ENCODE data around the gene NOP14.

DNA sequence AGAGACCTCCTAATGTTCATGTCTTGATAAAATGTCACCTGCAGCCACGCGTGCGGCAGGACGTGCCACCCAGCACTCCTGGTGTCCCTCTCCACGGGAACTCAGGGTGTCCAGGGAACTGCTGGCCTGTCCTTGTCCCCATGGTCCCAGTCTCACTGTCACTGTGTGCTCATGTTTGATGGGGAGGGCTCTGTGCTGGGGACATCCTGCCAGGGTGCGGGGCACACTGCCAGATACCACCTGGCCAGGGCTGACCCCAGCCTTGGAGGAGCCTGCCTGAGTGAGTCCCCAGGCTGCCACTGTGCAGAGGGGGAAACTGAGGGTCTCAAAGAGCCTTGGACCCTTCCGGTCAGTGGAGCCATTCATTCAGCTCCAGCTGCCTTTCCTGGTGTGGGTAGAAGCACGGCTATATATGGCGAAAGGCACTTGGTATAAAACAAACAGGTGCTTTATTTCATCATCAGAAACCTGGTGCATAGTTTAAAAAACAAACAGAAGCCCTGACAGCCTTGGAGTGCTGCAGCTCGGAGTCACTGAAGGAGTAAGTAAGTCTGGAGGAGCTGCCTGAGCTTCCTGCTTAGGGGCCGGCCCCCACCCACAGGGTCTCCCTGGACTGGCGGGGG is 33.0 kb downstream of the NOP14 start:
- TF ChIP-seq POLR2A (IDR thresholded peaks at IDR 0.05) (no peak), POLR2AphosphoS5 (IDR thresholded peaks at IDR 0.05) (no peak)
- TF ChIP-seq, protein P1, sequence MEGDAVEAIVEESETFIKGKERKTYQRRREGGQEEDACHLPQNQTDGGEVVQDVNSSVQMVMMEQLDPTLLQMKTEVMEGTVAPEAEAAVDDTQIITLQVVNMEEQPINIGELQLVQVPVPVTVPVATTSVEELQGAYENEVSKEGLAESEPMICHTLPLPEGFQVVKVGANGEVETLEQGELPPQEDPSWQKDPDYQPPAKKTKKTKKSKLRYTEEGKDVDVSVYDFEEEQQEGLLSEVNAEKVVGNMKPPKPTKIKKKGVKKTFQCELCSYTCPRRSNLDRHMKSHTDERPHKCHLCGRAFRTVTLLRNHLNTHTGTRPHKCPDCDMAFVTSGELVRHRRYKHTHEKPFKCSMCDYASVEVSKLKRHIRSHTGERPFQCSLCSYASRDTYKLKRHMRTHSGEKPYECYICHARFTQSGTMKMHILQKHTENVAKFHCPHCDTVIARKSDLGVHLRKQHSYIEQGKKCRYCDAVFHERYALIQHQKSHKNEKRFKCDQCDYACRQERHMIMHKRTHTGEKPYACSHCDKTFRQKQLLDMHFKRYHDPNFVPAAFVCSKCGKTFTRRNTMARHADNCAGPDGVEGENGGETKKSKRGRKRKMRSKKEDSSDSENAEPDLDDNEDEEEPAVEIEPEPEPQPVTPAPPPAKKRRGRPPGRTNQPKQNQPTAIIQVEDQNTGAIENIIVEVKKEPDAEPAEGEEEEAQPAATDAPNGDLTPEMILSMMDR (IDR thresholded peaks at IDR 0.05), result no peak

All from transverse colon (tissue), 4 donors.